Spleen (tissue), 13 donors: ENCODE data around the gene HIC1. TPM values are rescaled to one million over a fixed set of nuclear protein-coding genes. Genes with fewer than 3 reads are reported as not detected.
A peak's percentile ranks its signal among the peaks of the same experiment; 100 is the strongest.

Source experiments
- DNase-seq: peaks from one replicate; pipeline ENCODE4 v3.0.0-alpha.2; 2020
- H3K27ac ChIP-seq, 8 donors: fragments of 200-600 bp; sonication (generic) in 7 of 8; 1 replicate in 4 of 8; 2 replicates in 4 of 8; pipeline versions ENCODE4 v1.5.0 to v1.8.0; 2016 to 2021; ENCODE audit warnings: inconsistent platforms in 4 of 8, mild to moderate bottlenecking in 4 of 8, moderate library complexity in 1 of 8
- H3K27me3 ChIP-seq, 7 donors: fragments of 200-600 bp; sonication (generic) in 6 of 7; replicated peaks in 1 of 7; 1 replicate in 4 of 7; 2 replicates in 3 of 7; pipeline versions ENCODE4 v1.5.0 to v1.8.0; 2016 to 2021; ENCODE audit warnings: inconsistent platforms in 3 of 7, mild to moderate bottlenecking in 1 of 7
- H3K36me3 ChIP-seq, 6 donors: fragments of 200-600 bp; sonication (generic) in 5 of 6; 1 replicate in 4 of 6; 2 replicates in 2 of 6; pipeline versions ENCODE4 v1.5.0 to v1.8.0; 2016 to 2021; ENCODE audit warnings: inconsistent platforms in 2 of 6
- H3K4me1 ChIP-seq, 6 donors: fragments of 200-600 bp; sonication (generic) in 5 of 6; 1 replicate in 3 of 6; 2 replicates in 3 of 6; pipeline versions ENCODE4 v1.5.0 to v1.8.0; 2016 to 2021; ENCODE audit warnings: inconsistent platforms in 3 of 6
- H3K4me3 ChIP-seq, 8 donors: fragments of 200-600 bp; sonication (generic) in 7 of 8; 1 replicate in 4 of 8; 2 replicates in 4 of 8; pipeline versions ENCODE4 v1.5.0 to v1.8.0; 2016 to 2021; ENCODE audit warnings: inconsistent platforms in 4 of 8, mild to moderate bottlenecking in 4 of 8, moderate library complexity in 2 of 8
- H3K9me3 ChIP-seq, 8 donors: fragments of 200-600 bp; sonication (generic) in 7 of 8; 1 replicate in 4 of 8; 2 replicates in 4 of 8; pipeline versions ENCODE4 v1.5.0 to v1.8.0; 2016 to 2021; ENCODE audit warnings: inconsistent platforms in 4 of 8
- POLR2A ChIP-seq, 3 donors: fragments of 450-650 bp; IDR thresholded peaks; one replicate each; pipeline ENCODE4 v1.5.1; 2017; ENCODE audit warnings: antibody characterized with exemption in 3 of 3, mild to moderate bottlenecking in 1 of 3
- POLR2AphosphoS5 ChIP-seq, 3 donors: sonication (generic); formaldehyde crosslinking; IDR thresholded peaks; one replicate each; pipeline ENCODE4 v1.5.1; 2017; ENCODE audit warnings: antibody characterized with exemption in 3 of 3
- WGBS, 5 donors: extraction: QIAGEN DNeasy Blood & Tissue Kit in 3 of 5; methylation state at CpG; one replicate each; pipeline versions ENCODE4 v1.1.5 to v1.1.7; 2013 to 2018; 5-methylcytosine and 5-hydroxymethylcytosine counted together
- intact Hi-C: fragments of 100-400 bp; cut with DNase I; formaldehyde crosslinking; loops from one replicate; pipeline ENCODE4 v1.15.0; 2023; ENCODE audit warnings: low total_unique reads
- long read RNA-seq, 2 donors: transcript quantifications; one replicate each; lab custom pipeline, GENCODE V29; 2026
- polyA plus RNA-seq, 3 donors: library from polyadenylated mRNA; stranded (reverse); fragments of 200-250 nt; gene quantifications; one replicate each; pipeline ENCODE4 v1.2.1, GENCODE V29; 2013
- total RNA-seq, 7 donors: library from RNA; depleted of rRNA in 3 of 7; stranded (reverse); fragments of >200 nt in 3 of 7; fragmentation: NEBNext Ultra II Directional in 4 of 7; extraction: Animal tissue kit (Norgen Biotek cat#: 25700) in 4 of 7; gene quantifications; one replicate each; pipeline versions ENCODE4 v1.1.0 to v1.2.1, GENCODE V29; 2016 to 2021
- TF ChIP-seq, protein P1 (sequence below), 11 experiments: fragments of 200-600 bp in 7 of 11; fragments of 450-650 bp in 4 of 11; sonication (generic) in 4 of 11; IDR thresholded peaks in 8 of 11; conservative IDR thresholded peaks in 3 of 11; 1 replicate in 7 of 11; 2 replicates in 4 of 11; pipeline versions ENCODE4 v1.4.0 to v1.8.0; 2016 to 2021; ENCODE audit warnings: antibody characterized with exemption in 11 of 11, inconsistent platforms in 4 of 11, mild to moderate bottlenecking in 1 of 11
- donor health status: healthy with polysubstance abuse.
- donor health status: DM: no; HTN: no; CAD: no; lungs with moderate emphysema.
- donor health status: DM: no; HTN: no; CAD: no.
- donor health status: Bipolar disorder and iron deficiency.
- donor health status: healthy.
- donor health status: DM: no; HTN: no; CAD: no.
- donor health status: DM: yes; HTN: yes; CAD: no.

HIC1 gene, protein sequence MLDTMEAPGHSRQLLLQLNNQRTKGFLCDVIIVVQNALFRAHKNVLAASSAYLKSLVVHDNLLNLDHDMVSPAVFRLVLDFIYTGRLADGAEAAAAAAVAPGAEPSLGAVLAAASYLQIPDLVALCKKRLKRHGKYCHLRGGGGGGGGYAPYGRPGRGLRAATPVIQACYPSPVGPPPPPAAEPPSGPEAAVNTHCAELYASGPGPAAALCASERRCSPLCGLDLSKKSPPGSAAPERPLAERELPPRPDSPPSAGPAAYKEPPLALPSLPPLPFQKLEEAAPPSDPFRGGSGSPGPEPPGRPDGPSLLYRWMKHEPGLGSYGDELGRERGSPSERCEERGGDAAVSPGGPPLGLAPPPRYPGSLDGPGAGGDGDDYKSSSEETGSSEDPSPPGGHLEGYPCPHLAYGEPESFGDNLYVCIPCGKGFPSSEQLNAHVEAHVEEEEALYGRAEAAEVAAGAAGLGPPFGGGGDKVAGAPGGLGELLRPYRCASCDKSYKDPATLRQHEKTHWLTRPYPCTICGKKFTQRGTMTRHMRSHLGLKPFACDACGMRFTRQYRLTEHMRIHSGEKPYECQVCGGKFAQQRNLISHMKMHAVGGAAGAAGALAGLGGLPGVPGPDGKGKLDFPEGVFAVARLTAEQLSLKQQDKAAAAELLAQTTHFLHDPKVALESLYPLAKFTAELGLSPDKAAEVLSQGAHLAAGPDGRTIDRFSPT
- total RNA-seq (10 to 100 TPM in 6 of 7 donors, 1 to 10 TPM in 1; 7.0 to 59.6 (median 23.3) TPM), polyA plus RNA-seq (1 to 10 TPM; 1.3 to 4.7 (median 2.6) TPM)
- long read RNA-seq, donor 1, transcript HIC1-205 (2 exons, 1,134 nt), result major isoform, 14 of 14 reads
- long read RNA-seq, donor 1, partial matches to known transcripts, result 0 of 14 reads
- long read RNA-seq, donor 1, other reads (novel, unspliced or antisense), result 0 of 14 reads
- long read RNA-seq, donor 2, transcript HIC1-205 (2 exons, 1,134 nt), result major isoform, 8 of 9 reads
- long read RNA-seq, donor 2, partial matches to known transcripts, result 0 of 9 reads
- long read RNA-seq, donor 2, other reads (novel, unspliced or antisense), result 0 of 9 reads

DNA sequence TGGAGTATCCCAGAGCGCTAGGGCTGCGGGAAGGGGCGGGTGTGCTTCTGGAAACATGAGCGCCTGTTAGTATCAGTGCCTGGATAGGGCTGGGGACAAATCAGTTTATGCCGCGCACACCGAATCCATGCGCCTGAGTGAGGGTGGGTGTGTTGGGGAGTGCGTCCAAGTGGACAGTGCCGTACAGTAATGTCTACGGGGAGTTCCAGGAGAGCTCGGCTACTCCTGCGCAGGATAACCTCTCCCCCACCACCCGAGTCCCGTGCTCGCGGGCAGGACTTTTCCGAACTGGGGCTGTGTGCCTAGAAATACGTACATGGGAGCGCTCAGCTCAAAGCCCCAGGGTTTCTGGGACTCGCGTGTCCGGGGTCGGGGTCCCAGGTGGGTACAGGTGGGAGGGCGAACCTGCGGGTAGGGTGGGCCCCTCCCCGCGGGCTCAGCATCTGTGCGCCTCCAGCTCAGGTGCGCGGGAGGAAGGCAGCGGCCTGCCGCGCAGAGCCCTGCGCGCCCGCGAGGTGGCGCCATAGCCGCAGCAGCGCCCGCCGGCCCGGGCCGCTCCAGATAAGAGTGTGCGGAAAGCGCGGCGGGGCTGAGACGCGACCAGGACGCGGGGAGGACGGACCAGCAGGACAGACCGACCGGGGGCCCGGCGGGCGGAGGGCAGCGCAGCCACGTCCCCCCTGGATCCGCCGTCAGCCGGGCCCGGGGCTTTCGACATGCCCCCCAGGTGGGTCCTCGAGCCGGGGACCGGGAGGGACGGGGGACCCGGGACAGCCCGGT is at the start of gene HIC1:
HIC1 (plus strand) TSS at position 592 of the 780 bp plus-strand sequence. CDS start 1,588 bp downstream, outside the sequence.
- intact Hi-C loops, result loop anchor here (2.0 to 10.0 kb wide), 2 partner anchors 190 to 230 kb away; no protein-coding TSS in a partner anchor
- peaks cover 0 to 89% (median 47%) of the 10 kb centered on the region in 7 donors for H3K27me3 ChIP-seq
- 1 to 2% (median 2%) methylated on average over 33 to 72 of the region's 72 CpGs for WGBS, 5 donors

DNA sequence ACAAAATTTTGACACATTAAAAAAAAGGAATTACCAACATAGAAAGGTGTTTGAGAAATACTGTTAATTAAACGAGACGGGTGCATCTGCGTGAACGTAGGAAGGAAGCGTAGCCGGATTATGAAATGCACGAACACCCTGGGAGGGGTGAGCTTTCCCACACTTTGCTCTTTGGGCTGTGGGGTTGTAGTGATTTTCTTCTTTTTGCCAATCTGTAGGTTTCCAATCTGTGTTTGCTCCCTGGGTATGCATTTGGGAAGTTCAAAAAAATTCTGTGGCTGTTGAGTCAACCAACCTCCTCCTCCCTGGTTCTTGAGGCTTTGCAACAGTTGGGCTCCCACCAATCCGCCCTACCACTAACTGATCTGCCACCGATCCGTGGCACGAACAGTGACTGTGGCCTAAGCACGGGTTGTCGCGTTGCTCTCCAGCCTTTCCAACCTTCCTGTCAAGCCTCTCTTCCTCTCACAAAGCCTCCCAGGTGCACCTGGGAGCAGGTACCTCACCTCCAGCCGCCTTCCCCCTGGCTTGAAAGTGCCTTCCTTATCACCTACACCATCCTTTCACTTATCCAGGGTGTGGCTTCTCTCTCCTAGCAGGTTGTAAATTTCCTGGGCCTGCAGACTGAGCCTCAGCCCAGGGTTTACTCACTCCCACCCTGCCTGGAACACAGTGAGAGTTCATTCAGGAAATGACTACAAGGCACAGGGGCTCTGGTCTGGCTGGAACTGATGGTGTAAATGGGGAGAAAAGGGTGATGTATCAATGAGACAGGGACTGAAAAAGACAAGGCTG is 46.4 kb upstream of the HIC1 start:
- no peak for DNase-seq
- Histone ChIP-seq H3K27me3 (peaks cover 0 to 14% (median 0%) of the 10 kb centered on the region in 7 donors), H3K36me3 (no peaks in the 10 kb centered on the region), H3K4me1 (peaks cover 0 to 27% (median 14%) of the 10 kb centered on the region in 6 donors), H3K4me3 (no peak overlapping the region), H3K9me3 (no peaks in the 10 kb centered on the region), H3K27ac (no peak overlapping the region)
- 59 to 85% (median 76%) methylated on average over 15 of the region's 15 CpGs for WGBS, 5 donors
- TF ChIP-seq POLR2A (IDR thresholded peaks at IDR 0.05) (no peak), POLR2AphosphoS5 (IDR thresholded peaks at IDR 0.05) (no peak)
- TF ChIP-seq, protein P1, sequence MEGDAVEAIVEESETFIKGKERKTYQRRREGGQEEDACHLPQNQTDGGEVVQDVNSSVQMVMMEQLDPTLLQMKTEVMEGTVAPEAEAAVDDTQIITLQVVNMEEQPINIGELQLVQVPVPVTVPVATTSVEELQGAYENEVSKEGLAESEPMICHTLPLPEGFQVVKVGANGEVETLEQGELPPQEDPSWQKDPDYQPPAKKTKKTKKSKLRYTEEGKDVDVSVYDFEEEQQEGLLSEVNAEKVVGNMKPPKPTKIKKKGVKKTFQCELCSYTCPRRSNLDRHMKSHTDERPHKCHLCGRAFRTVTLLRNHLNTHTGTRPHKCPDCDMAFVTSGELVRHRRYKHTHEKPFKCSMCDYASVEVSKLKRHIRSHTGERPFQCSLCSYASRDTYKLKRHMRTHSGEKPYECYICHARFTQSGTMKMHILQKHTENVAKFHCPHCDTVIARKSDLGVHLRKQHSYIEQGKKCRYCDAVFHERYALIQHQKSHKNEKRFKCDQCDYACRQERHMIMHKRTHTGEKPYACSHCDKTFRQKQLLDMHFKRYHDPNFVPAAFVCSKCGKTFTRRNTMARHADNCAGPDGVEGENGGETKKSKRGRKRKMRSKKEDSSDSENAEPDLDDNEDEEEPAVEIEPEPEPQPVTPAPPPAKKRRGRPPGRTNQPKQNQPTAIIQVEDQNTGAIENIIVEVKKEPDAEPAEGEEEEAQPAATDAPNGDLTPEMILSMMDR (IDR thresholded peaks at IDR 0.05 in 8 of 11, conservative IDR thresholded peaks at IDR 0.05 in 3 of 11), result no peak
- intact Hi-C loops, result no loop called here

More for the DNA sequence above, at the start of gene HIC1:
- TF ChIP-seq, protein P1 (IDR thresholded peaks at IDR 0.05 in 8 of 11, conservative IDR thresholded peaks at IDR 0.05 in 3 of 11), result peak; percentile 62 to 99 (median 98)
- no peak for TF ChIP-seq POLR2A (IDR thresholded peaks at IDR 0.05)
- peak; percentile 72 to 88 (median 87) for TF ChIP-seq POLR2AphosphoS5 (IDR thresholded peaks at IDR 0.05)
- no peaks in the 10 kb centered on the region for H3K9me3 ChIP-seq
- peak within 1 kb of the TSS; percentile 27 to 78 (median 58) for H3K4me3 ChIP-seq
- DNase-seq, result peak; percentile 95
- peaks cover 0 to 30% (median 0%) of the 10 kb centered on the region in 6 donors for H3K36me3 ChIP-seq
- peaks cover 53 to 89% (median 84%) of the 10 kb centered on the region in 6 donors for H3K4me1 ChIP-seq
- H3K27ac ChIP-seq, result peak within 1 kb of the TSS; percentile 57 to 89 (median 87)

DNA sequence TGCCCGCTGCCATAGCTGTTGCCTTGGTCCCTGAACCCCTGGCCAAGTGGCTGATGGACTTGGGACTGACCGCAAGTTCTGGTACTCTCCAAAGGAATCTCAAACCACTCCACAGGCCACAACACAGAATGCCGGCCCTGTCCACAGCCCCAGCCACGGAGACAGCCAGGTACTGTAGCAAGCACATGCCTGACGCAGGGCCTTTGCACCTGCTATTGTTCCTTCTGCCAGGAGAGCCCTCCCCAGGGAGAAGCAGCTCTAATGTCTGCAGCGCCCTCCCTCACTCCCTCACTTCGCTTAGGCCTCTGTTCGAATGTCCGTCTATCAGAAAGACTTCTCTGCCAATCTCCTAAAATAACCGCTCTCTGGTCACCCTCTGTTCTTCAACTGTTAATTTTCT is 45.2 kb upstream of the HIC1 start:
- Histone ChIP-seq H3K4me1 (peaks cover 0 to 21% (median 12%) of the 10 kb centered on the region in 6 donors), H3K9me3 (no peaks in the 10 kb centered on the region), H3K4me3 (no peak overlapping the region), H3K36me3 (no peaks in the 10 kb centered on the region), H3K27ac (no peak overlapping the region), H3K27me3 (peaks cover 0 to 14% (median 0%) of the 10 kb centered on the region in 7 donors)
- intact Hi-C loops, result no loop called here
- TF ChIP-seq, protein P1 (IDR thresholded peaks at IDR 0.05 in 8 of 11, conservative IDR thresholded peaks at IDR 0.05 in 3 of 11), result no peak
- TF ChIP-seq POLR2AphosphoS5 (IDR thresholded peaks at IDR 0.05) (no peak), POLR2A (IDR thresholded peaks at IDR 0.05) (no peak)
- no peak for DNase-seq
- 95 to 100% (median 96%) methylated on average over 4 to 10 of the region's 10 CpGs for WGBS, 5 donors
